SK-N-SH (cell line): ENCODE results near the gene PTDSS2.

Experiments used
- FOSL2 ChIP-seq: IDR thresholded peaks from 2 replicates; pipeline ENCODE4 v1.4.0; 2012; ENCODE audit warnings: low read depth, mild to moderate bottlenecking, moderate library complexity, borderline replicate concordance
- POLR2AphosphoS5 ChIP-seq: IDR thresholded peaks from 2 replicates; pipeline ENCODE4 v1.6.1; 2012; ENCODE audit warnings: low read depth, low read length
- REST ChIP-seq: IDR thresholded peaks from 2 replicates; pipeline ENCODE4 v1.6.1; 2012; ENCODE audit warnings: mild to moderate bottlenecking, low read depth, low read length, moderate library complexity
- RFX5 ChIP-seq: IDR thresholded peaks from 2 replicates; pipeline ENCODE4 v1.6.1; 2012; ENCODE audit warnings: mild to moderate bottlenecking, improper control_type of control experiment, low read length
- SMC3 ChIP-seq: IDR thresholded peaks from 2 replicates; pipeline ENCODE4 v1.6.1; 2012; ENCODE audit warnings: low read depth, low read length, improper control_type of control experiment
- TCF12 ChIP-seq: IDR thresholded peaks from 2 replicates; pipeline ENCODE4 v1.4.0; 2012
- TF ChIP-seq, protein P1 (sequence below): fragments of 200-600 bp; sonication (generic); IDR thresholded peaks from 2 replicates; pipeline ENCODE4 v1.6.1; 2017; ENCODE audit warnings: antibody characterized with exemption, mild to moderate bottlenecking, moderate library complexity

DNA sequence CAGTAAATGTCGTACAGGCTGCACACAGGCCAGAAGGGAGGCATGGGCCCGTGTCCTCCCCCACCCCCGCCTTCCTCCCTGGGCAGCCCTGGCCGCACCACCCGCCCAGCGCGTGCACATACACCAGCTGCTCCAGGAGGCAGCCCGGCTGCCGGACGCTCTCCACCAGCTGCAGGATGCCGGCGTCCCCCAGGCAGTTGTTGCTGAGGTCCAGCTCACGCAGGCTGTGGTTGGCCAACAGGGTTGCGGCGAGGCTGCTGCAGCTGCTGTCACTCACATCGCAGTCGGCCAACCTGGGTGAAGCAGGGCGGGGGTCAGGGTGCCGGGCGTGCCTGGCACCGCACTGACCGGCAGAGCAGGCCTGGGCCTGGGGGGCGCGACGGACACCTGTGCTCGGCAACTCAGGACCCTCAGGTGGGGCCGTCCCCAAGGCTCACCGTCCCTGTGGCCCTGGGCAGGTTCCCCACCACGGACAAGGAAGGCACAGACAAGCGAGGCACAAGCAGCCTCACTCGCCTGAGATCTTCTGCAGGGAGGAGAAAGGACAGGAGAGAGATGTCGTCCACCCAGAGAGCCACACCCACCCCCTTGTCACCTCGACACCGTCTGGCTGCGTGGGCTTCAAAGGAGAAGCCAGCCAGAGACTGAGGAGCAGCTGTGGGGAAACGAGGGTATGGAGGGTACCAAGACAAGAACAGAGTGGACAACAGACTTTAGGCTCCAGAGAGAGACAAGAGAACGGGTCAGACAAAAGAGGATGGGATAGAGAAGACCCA lies 44.9 kb downstream of the PTDSS2 start:
- TF ChIP-seq POLR2AphosphoS5 (no peak), TCF12 (no peak), RFX5 (no peak), SMC3 (no peak), FOSL2 (no peak), REST (no peak)
- TF ChIP-seq, protein P1, sequence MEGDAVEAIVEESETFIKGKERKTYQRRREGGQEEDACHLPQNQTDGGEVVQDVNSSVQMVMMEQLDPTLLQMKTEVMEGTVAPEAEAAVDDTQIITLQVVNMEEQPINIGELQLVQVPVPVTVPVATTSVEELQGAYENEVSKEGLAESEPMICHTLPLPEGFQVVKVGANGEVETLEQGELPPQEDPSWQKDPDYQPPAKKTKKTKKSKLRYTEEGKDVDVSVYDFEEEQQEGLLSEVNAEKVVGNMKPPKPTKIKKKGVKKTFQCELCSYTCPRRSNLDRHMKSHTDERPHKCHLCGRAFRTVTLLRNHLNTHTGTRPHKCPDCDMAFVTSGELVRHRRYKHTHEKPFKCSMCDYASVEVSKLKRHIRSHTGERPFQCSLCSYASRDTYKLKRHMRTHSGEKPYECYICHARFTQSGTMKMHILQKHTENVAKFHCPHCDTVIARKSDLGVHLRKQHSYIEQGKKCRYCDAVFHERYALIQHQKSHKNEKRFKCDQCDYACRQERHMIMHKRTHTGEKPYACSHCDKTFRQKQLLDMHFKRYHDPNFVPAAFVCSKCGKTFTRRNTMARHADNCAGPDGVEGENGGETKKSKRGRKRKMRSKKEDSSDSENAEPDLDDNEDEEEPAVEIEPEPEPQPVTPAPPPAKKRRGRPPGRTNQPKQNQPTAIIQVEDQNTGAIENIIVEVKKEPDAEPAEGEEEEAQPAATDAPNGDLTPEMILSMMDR, result no peak
